NCI-H2196 (cell line): ENCODE measurements around the gene SUPT3H.

Experiments used
- DNase-seq: peaks from one replicate; lab custom pipeline; 2025; ENCODE audit not compliant: unreplicated experiment; lab: John Stamatoyannopoulos, UW

The SUPT3H gene

GRCh38 chr6:44808148-44808547 lies 569.6 kb downstream of the SUPT3H start:
- DNase-seq: no peak

GRCh38 chr6:44806656-44807055 lies 571.1 kb downstream of the SUPT3H start:
- DNase-seq: no peak

GRCh38 chr6:44805238-44805846 lies 572.4 kb downstream of the SUPT3H start:
- DNase-seq: no peak

- no peak for DNase-seq
Observed at GRCh38 chr6:44804546-44805159, 573.1 kb downstream of the SUPT3H start.

- no peak for DNase-seq
Observed at GRCh38 chr6:44804016-44804415, 573.7 kb downstream of the SUPT3H start.

- DNase-seq: no peak
Observed at GRCh38 chr6:44800784-44801592, 576.7 kb downstream of the SUPT3H start.

GRCh38 chr6:44800171-44800783 lies 577.5 kb downstream of the SUPT3H start:
- no peak for DNase-seq

- DNase-seq: no peak
Observed at GRCh38 chr6:44797746-44798145, 580.0 kb downstream of the SUPT3H start.

GRCh38 chr6:44795326-44795725 lies 582.4 kb downstream of the SUPT3H start:
- DNase-seq: no peak

- no peak for DNase-seq
Observed at GRCh38 chr6:44789806-44790205, 587.9 kb downstream of the SUPT3H start.

GRCh38 chr6:44789061-44789460 lies 588.7 kb downstream of the SUPT3H start:
- DNase-seq: no peak

GRCh38 chr6:44788387-44788981 lies 589.2 kb downstream of the SUPT3H start:
- no peak for DNase-seq

GRCh38 chr6:44787254-44787834 lies 590.4 kb downstream of the SUPT3H start:
- DNase-seq: no peak

- no peak for DNase-seq
Observed at GRCh38 chr6:44785130-44785529, 592.6 kb downstream of the SUPT3H start.

- no peak for DNase-seq
Observed at GRCh38 chr6:44784195-44784594, 593.5 kb downstream of the SUPT3H start.

- DNase-seq: no peak
Observed at GRCh38 chr6:44782892-44783291, 594.8 kb downstream of the SUPT3H start.

- DNase-seq: no peak
Observed at GRCh38 chr6:44781912-44782597, 595.7 kb downstream of the SUPT3H start.

GRCh38 chr6:44780161-44780560 lies 597.6 kb downstream of the SUPT3H start:
- DNase-seq: no peak

- DNase-seq: no peak
Observed at GRCh38 chr6:44779130-44779826, 598.5 kb downstream of the SUPT3H start.
